SK-N-SH treated with all-trans-retinoic acid at 6 μM for 48 hours (cell line): ENCODE measurements around the gene SLC39A1.
"Not testable (repeated sequence)": the region's sequence is repeated elsewhere in the genome, so short reads cannot be mapped to it uniquely, and the experiment has no call there.

Experiments used
- ATAC-seq: fragments of 200-7000 bp; cut with Tn5 transposase; 3 replicates; pipeline ENCODE4 v1.9.1; 2020; ENCODE audit warnings: mild to moderate bottlenecking, moderate library complexity
- ARNTL ChIP-seq: fragments of 450-650 bp; formaldehyde crosslinking; IDR thresholded peaks from 2 replicates; pipeline ENCODE4 v1.5.0; 2020; ENCODE audit warnings: low read depth, mild to moderate bottlenecking, moderate library complexity, borderline replicate concordance
- BACH2 ChIP-seq: fragments of 250-450 bp; sonication (Bioruptor Pico); IDR thresholded peaks from 2 replicates; pipeline ENCODE4 v1.9.0; 2021; ENCODE audit warnings: mild to moderate bottlenecking, borderline replicate concordance
- CREB5 ChIP-seq: fragments of 250-450 bp; sonication (Bioruptor Pico); IDR thresholded peaks from 2 replicates; pipeline ENCODE4 v1.5.1; 2020; ENCODE audit warnings: low read depth, mild to moderate bottlenecking, moderate library complexity
- CSDC2 ChIP-seq: fragments of 250-450 bp; sonication (Bioruptor Pico); IDR thresholded peaks from 2 replicates; pipeline ENCODE4 v1.5.0; 2020; ENCODE audit warnings: mild to moderate bottlenecking, moderate library complexity
- CSRNP3 ChIP-seq: fragments of 250-450 bp; sonication (Bioruptor Pico); IDR thresholded peaks from 2 replicates; pipeline ENCODE4 v1.5.1; 2021; ENCODE audit warnings: mild to moderate bottlenecking, moderate library complexity
- GLIS3 ChIP-seq: fragments of 250-450 bp; sonication (Bioruptor Pico); IDR thresholded peaks from 2 replicates; pipeline ENCODE4 v1.5.0; 2020; ENCODE audit warnings: mild to moderate bottlenecking, moderate library complexity
- ISL1 ChIP-seq: fragments of 250-450 bp; sonication (Bioruptor Pico); IDR thresholded peaks from 2 replicates; pipeline ENCODE4 v2.1.2; 2022; ENCODE audit warnings: mild to moderate bottlenecking, moderate library complexity
- OSR1 ChIP-seq: fragments of 250-450 bp; sonication (Bioruptor Pico); IDR thresholded peaks from 2 replicates; pipeline ENCODE4 v1.8.0; 2022; ENCODE audit warnings: moderate library complexity, mild to moderate bottlenecking, inconsistent platforms
- PATZ1 ChIP-seq: fragments of 250-450 bp; sonication (Bioruptor Pico); IDR thresholded peaks from 2 replicates; pipeline ENCODE4 v1.8.0; 2020; ENCODE audit warnings: mild to moderate bottlenecking, moderate library complexity, borderline replicate concordance
- POU6F1 ChIP-seq: fragments of 250-450 bp; sonication (Bioruptor Pico); IDR thresholded peaks from 2 replicates; pipeline ENCODE4 v1.8.0; 2021; ENCODE audit warnings: low read depth, mild to moderate bottlenecking, moderate library complexity, borderline replicate concordance
- PPARA ChIP-seq: fragments of 250-450 bp; sonication (Bioruptor Pico); IDR thresholded peaks from 2 replicates; pipeline ENCODE4 v1.5.0; 2020; ENCODE audit warnings: mild to moderate bottlenecking, borderline replicate concordance
- RARB ChIP-seq: fragments of 250-450 bp; sonication (Bioruptor Pico); IDR thresholded peaks from 2 replicates; pipeline ENCODE4 v1.8.0; 2021; ENCODE audit warnings: mild to moderate bottlenecking, moderate library complexity
- SNAI2 ChIP-seq: fragments of 250-450 bp; sonication (Bioruptor Pico); IDR thresholded peaks from 2 replicates; pipeline ENCODE4 v1.5.0; 2020; ENCODE audit warnings: mild to moderate bottlenecking, moderate library complexity
- TCF4 ChIP-seq: fragments of 250-450 bp; sonication (Bioruptor Pico); IDR thresholded peaks from 2 replicates; pipeline ENCODE4 v1.8.0; 2021; ENCODE audit warnings: mild to moderate bottlenecking, moderate library complexity, borderline replicate concordance
- TOX ChIP-seq: fragments of 250-450 bp; sonication (Bioruptor Pico); IDR thresholded peaks from 2 replicates; pipeline ENCODE4 v1.8.0; 2021; ENCODE audit warnings: mild to moderate bottlenecking, moderate library complexity, borderline replicate concordance
- TSHZ2 ChIP-seq: fragments of 250-450 bp; sonication (Bioruptor Pico); IDR thresholded peaks from 2 replicates; pipeline ENCODE4 v1.5.0; 2020; ENCODE audit warnings: mild to moderate bottlenecking, moderate library complexity
- ZC3H10 ChIP-seq: fragments of 250-450 bp; sonication (Bioruptor Pico); IDR thresholded peaks from 2 replicates; pipeline ENCODE4 v1.5.1; 2021; ENCODE audit warnings: mild to moderate bottlenecking, moderate library complexity
- ZFP3 ChIP-seq: fragments of 250-450 bp; sonication (Bioruptor Pico); IDR thresholded peaks from 2 replicates; pipeline ENCODE4 v1.5.0; 2020; ENCODE audit warnings: mild to moderate bottlenecking, moderate library complexity
- ZNF565 ChIP-seq: fragments of 450-650 bp; formaldehyde crosslinking; conservative IDR thresholded peaks from 2 replicates; pipeline ENCODE4 v1.5.0; 2020; ENCODE audit warnings: low read depth, mild to moderate bottlenecking, moderate library complexity
- ZNF70 ChIP-seq: fragments of 450-650 bp; formaldehyde crosslinking; IDR thresholded peaks from 2 replicates; pipeline ENCODE4 v1.5.0; 2020; ENCODE audit warnings: mild to moderate bottlenecking, moderate library complexity
- ZNF8 ChIP-seq: fragments of 450-650 bp; formaldehyde crosslinking; IDR thresholded peaks from 2 replicates; pipeline ENCODE4 v1.5.0; 2020; ENCODE audit warnings: mild to moderate bottlenecking, moderate library complexity

The SLC39A1 gene

GRCh38 chr1:153963030-153963849 is at the start of gene SLC39A1:
Gene SLC39A1 (minus strand): TSS chr1:153963537. CDS start chr1:153962715, 822 bp downstream.
- peak; percentile 73 for ATAC-seq
- no peak for TF ChIP-seq ARNTL
- no peak for TF ChIP-seq RARB (CRISPR knock-in tag)
- TF ChIP-seq GLIS3 (CRISPR knock-in tag) = no peak
- TF ChIP-seq TOX (CRISPR knock-in tag) = no peak
- TF ChIP-seq PATZ1 (CRISPR knock-in tag) = no peak
- TF ChIP-seq BACH2 (CRISPR knock-in tag) = no peak
- no peak for TF ChIP-seq ZNF8 (CRISPR knock-in tag)
- TF ChIP-seq ZC3H10 = no peak
- no peak for TF ChIP-seq ZNF565 (CRISPR knock-in tag)
- no peak for TF ChIP-seq ZFP3 (CRISPR knock-in tag)
- no peak for TF ChIP-seq PPARA (CRISPR knock-in tag)

GRCh38 chr1:154012543-154012942 is 49.2 kb upstream of the SLC39A1 start:
- not testable (repeated sequence) for ATAC-seq

GRCh38 chr1:154012129-154012528 is 48.8 kb upstream of the SLC39A1 start:
- no peak for ATAC-seq
- TF ChIP-seq ZFP3 (CRISPR knock-in tag) (no peak), ZNF565 (CRISPR knock-in tag) (no peak), ARNTL (no peak), TOX (CRISPR knock-in tag) (no peak), PPARA (CRISPR knock-in tag) (no peak), PATZ1 (CRISPR knock-in tag) (no peak), OSR1 (CRISPR knock-in tag) (no peak), RARB (CRISPR knock-in tag) (no peak), ZNF70 (CRISPR knock-in tag) (no peak), TCF4 (no peak), TSHZ2 (CRISPR knock-in tag) (no peak), ZNF8 (CRISPR knock-in tag) (no peak), GLIS3 (CRISPR knock-in tag) (no peak), SNAI2 (CRISPR knock-in tag) (no peak), CREB5 (CRISPR knock-in tag) (no peak), BACH2 (CRISPR knock-in tag) (no peak), ISL1 (CRISPR knock-in tag) (no peak), CSDC2 (CRISPR knock-in tag) (no peak), CSRNP3 (CRISPR knock-in tag) (no peak), POU6F1 (no peak)
